GM21447 (cell line): ENCODE results near the gene VASP.
"Not testable (repeated sequence)": the region's sequence is repeated elsewhere in the genome, so short reads cannot be mapped to it uniquely, and the experiment has no call there.

Experiments used
- ATAC-seq: cut with Tn5 transposase; IDR thresholded peaks from one replicate; pipeline ENCODE4 v1.9.1; 2021; ENCODE audit not compliant: unreplicated experiment

The VASP gene

DNA sequence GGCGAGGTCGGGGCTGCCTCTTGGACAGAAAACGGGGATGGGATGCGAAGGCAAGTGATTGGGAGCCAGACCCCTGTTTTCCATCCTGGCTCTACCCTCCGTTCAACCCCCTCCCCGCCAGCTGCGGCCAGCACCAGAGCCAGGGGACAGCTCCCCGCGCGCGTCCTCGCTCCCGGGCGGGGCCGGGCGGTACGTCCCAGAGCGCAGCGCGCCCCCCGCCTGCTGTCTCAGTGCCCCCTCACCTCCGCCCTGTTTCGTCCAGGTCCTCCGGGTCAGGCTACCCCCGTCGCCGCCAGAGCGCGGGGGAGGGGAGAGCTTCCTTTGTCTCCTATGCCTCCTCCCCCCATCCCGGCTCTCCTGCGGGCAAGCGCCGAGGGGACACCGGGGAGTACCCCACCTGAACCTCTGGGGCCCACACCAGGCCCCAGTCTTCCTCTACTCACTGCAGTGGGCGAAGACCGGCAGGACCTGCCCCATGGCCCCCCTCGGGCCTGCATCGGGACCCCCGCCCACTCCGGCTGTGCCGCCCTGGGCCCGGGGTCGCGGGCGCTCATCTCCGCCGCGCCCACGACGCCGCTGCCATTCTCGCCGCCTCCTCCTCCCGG lies 10.8 kb upstream of the VASP start:
- ATAC-seq, result no peak

DNA sequence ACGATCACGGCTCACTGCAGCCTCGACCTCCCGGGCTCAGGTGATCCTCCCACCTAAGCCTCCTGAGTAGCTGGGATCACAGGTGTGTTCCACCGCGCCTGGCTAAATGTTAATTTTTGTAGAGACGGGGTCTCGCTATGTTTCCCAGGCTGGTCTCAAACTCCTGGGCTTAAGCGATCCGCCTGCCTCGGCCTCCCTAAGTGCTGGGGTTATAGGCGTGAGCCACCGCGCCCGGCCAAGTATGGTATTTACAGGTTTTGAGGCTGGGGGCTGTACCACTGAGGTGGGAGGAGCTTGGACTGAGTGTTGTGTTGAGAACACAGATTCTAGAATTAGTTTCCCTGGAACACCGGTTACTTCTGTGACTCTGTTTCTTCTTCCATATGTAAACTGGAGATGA lies 9.5 kb upstream of the VASP start:
- ATAC-seq, result no peak

DNA sequence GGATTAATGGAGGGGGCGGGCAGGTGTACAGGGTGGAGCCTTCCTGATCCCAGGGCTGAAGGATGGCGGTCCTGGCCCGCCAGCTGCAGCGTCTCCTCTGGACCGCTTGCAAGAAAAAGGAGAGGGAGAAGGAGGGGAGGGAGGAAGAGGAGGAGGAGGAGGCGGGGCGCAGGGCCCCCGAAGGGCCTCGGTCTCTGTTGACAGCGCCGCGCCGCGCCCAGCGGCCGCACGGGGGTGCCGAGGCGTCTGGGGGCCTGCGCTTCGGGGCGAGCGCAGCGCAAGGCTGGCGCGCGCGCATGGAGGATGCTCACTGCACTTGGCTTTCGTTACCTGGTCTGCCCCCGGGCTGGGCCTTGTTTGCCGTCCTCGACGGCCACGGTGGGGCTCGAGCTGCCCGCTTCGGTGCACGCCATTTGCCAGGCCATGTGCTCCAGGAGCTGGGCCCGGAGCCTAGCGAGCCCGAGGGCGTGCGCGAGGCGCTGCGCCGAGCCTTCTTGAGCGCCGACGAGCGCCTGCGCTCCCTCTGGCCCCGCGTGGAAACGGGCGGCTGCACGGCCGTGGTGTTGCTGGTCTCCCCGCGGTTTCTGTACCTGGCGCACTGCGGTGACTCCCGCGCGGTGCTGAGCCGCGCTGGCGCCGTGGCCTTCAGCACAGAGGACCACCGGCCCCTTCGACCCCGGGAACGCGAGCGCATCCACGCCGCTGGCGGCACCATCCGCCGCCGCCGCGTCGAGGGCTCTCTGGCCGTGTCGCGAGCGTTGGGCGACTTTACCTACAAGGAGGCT lies 8.7 kb upstream of the VASP start, which contains the start of gene PPM1N:
Gene PPM1N, plus strand, starts transcription at position 33 of the 785 bp plus-strand sequence. Its CDS starts 30 bp downstream, at position 63.
- no peak for ATAC-seq

DNA sequence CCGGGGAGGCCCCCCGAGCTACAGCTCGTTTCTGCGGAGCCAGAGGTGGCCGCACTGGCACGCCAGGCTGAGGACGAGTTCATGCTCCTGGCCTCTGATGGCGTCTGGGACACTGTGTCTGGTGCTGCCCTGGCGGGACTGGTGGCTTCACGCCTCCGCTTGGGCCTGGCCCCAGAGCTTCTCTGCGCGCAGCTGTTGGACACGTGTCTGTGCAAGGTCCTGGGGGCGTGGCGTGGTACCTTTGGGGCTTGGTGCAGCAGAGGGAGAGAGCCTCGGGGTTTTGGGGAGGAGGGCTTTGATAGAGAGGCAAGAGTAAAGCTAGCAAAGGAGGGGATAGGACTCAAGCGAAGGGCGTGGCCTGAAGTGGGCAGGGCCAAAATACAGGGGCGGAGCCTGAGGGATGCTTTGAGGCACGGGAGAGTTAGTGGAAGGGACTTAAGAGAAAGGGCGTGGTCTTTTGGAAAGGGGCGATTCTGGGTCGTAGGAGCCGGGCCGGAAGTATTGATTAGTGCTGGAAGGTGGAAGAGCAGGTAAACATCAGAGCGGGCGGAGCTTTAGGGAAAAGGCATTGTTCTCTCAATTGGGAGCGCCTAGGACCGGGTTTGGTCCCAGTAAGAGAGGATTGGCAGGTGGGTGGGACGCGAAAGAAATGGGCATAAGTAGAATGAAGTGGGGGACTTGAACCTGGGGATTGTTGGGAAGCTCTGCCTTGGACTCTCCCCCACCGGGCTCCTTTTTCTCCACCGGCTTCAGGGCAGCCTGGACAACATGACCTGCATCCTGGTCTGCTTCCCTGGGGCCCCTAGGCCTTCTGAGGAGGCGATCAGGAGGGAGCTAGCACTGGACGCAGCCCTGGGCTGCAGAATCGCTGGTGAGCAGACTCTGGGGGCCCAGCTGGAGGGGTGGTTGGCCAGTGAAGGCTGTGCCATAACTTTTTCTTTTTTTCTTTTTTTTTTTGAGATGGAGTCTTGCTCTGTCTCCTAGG lies 7.8 kb upstream of the VASP start:
- ATAC-seq, result no peak

- ATAC-seq, result no peak
These were observed 6.2 kb upstream of the VASP start for GRCh38 chr19:45500918-45501729.

DNA sequence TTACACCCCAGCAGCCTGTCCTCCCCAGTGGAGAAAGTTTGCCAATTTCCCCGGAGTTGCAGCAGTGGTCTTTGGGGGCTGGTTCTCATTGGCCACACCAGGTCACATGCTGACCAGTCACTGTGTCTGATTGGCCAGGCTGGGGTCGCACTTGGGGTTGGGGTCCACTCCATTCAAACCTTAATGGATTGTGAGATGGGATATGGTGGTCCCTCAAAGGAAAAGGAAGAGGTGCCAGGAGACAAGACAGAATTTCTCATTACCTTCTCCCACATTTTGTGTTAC lies 5.6 kb upstream of the VASP start:
- ATAC-seq, result no peak

DNA sequence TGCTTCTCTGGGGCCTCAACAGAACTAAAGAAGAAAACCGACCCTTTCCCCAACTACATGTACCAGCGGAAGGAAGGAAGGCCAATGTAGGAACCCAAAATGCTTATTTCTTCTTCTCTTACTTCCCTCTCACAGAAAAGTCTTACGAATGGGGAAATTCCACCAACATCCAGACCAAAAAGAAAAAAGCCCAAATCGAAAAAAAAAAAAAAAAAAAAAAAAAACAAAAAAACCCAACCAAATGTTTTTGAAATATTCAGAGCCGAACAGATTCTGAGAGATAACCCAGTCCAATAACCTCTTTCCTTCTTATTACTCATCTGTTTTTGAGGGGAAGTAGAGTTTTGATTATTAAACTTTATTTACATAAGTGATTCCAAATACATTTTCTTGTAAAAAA lies 5.2 kb upstream of the VASP start:
- no peak for ATAC-seq

- no peak for ATAC-seq
These were observed 3.4 kb upstream of the VASP start for GRCh38 chr19:45503909-45504308.

DNA sequence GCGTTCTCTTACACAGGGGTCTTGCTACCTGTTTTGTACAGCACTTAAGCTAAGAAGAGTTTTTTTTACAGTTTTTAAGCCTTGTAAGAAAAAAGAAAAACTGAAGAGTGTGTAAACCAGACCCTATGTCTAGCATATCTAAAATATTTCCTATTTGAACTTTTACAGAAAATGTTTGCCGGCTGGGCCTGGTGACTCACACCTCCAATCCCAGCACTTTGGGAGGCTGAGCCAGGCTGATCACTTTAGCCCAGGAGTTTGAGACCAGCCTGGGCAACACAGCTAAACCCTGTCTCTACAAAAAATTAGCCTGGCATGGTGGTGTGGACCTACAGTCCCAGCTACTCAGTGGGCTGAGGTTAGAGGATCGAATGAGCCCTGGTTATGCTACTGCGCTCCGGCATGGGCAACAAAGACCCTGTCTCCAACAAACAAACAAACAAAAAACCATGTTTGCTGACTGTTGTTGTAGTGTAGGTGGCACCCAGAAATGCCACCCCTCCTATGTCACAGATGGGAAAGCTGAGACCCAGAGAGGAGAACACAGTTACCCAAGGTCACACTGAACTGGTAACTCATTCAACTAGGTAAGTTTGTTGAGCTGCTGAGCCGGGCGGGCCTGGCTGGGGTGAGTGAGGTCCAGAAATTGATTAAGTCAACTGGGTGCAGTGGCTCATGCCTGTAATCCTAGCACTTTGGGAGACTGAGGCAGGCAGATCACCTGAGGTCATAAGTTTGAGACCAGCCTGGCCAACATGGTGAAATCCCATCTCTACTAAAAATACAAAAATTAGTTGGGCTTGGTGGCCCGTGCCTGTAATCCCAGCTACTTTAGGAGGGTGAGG lies 1.9 kb upstream of the VASP start:
- no peak for ATAC-seq

DNA sequence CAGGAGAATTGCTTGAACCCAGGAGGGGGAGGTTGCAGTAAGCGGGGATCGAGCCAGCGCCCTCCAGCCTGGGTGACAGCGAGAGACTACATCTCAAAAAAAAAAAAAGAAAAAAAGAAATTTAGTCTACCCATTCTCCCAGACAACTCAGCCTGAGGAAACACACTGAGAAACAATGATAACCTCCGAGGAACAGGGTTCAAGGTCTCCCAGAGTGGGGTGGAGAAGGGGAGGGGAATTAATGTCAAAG lies 1.4 kb upstream of the VASP start:
- no peak for ATAC-seq

- peak; percentile 47 for ATAC-seq
These were observed 862 bp upstream of the VASP start for GRCh38 chr19:45506246-45506988.

GRCh38 chr19:45507872-45508416 lies 665 bp downstream of the VASP start:
- ATAC-seq, result no peak

DNA sequence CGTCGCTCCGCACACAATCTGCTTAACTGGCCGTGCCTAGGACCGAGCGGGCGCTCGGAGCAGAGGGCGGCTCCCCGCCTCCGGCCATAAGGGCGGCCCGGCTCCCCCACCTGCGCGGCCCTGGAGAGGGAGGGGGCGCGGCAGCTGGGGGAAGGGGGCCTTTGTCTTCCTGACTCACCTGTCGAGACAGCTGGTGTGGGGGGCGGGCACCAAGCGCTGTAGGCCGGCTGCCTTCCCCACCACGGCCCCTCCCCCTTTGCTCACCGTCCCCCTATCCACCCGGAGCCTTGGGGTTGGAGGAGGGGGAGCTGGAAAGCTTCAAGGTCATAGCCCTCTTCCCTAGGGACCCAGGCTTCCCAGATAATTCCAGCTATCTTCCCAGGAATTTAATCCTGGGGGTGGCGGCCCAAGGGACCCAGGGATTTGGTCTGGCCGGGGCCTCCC lies 1.2 kb downstream of the VASP start:
- ATAC-seq, result no peak

- ATAC-seq, result peak; percentile 26
These were observed 1.8 kb downstream of the VASP start for GRCh38 chr19:45508861-45509691.

DNA sequence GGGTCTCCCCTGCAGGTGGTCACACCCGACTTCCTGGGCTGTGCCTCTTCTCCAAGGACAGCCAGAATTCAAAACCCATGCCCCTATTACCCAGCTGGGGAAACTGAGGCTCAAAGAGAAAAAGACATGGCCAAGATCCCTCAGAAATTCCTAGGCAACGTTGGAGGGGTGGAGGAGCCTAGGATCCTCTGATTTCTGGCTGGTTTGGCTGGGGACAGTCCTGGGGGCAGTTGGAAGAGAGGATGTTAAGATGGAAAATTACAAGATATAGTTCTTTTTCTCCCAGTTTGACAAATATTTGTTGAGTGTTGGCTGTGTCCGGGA lies 2.4 kb downstream of the VASP start:
- ATAC-seq, result no peak

GRCh38 chr19:45510352-45510751 lies 3.1 kb downstream of the VASP start:
- not testable (repeated sequence) for ATAC-seq

- no peak for ATAC-seq
These were observed 3.8 kb downstream of the VASP start for GRCh38 chr19:45511074-45511473.

- no peak for ATAC-seq
These were observed 5.7 kb downstream of the VASP start for GRCh38 chr19:45512881-45513483.
